ENCODE results near the gene PDLIM7.

The PDLIM7 gene

GRCh38 chr5:177457852-177458681 is 39.3 kb downstream of the PDLIM7 start:
- Mint-ChIP-seq H3K27me3 (no peaks in the 10 kb centered on the region), H3K9me3 (no peaks in the 10 kb centered on the region), H3K36me3 (ENCODE audit: insufficient read depth) (peaks cover 39% of the 10 kb centered on the region), H3K4me3 (peak overlapping the region; percentile 36), H3K27ac (ENCODE audit: low read depth) (no peak overlapping the region), H3K4me1 (peaks cover 15% of the 10 kb centered on the region)
- no peak for ATAC-seq (replicated peaks; ENCODE audit: extremely low read depth, poor library complexity, severe bottlenecking)
- DNase-seq (ENCODE audit: low spot score in 2 of 2): no peak

GRCh38 chr5:177456976-177457851 is 40.2 kb downstream of the PDLIM7 start:
- peak overlapping the region; percentile 82 for H3K27ac Mint-ChIP-seq (ENCODE audit: low read depth)
- no peaks in the 10 kb centered on the region for H3K9me3 Mint-ChIP-seq
- no peaks in the 10 kb centered on the region for H3K27me3 Mint-ChIP-seq
- DNase-seq (ENCODE audit: low spot score in 2 of 2) (peak in 1 of 2 donors; percentile 39), ATAC-seq (replicated peaks; ENCODE audit: extremely low read depth, poor library complexity, severe bottlenecking) (no peak)
- H3K4me3 Mint-ChIP-seq: peak overlapping the region; percentile 36
- peaks cover 41% of the 10 kb centered on the region for H3K36me3 Mint-ChIP-seq (ENCODE audit: insufficient read depth)
- H3K4me1 Mint-ChIP-seq: peaks cover 20% of the 10 kb centered on the region

GRCh38 chr5:177456591-177456964 is 40.8 kb downstream of the PDLIM7 start:
- Mint-ChIP-seq H3K4me1 (peaks cover 25% of the 10 kb centered on the region), H3K36me3 (ENCODE audit: insufficient read depth) (peaks cover 45% of the 10 kb centered on the region), H3K9me3 (no peaks in the 10 kb centered on the region), H3K4me3 (peak overlapping the region; percentile 76), H3K27me3 (no peaks in the 10 kb centered on the region), H3K27ac (ENCODE audit: low read depth) (peak overlapping the region; percentile 82)
- ATAC-seq (replicated peaks; ENCODE audit: extremely low read depth, poor library complexity, severe bottlenecking): no peak
- no peak for DNase-seq (ENCODE audit: low spot score in 2 of 2)

- H3K9me3 Mint-ChIP-seq: no peaks in the 10 kb centered on the region
- DNase-seq (ENCODE audit: low spot score in 2 of 2) (peak; percentile 85 to 91), ATAC-seq (replicated peaks; ENCODE audit: extremely low read depth, poor library complexity, severe bottlenecking) (peak; percentile 30)
- H3K36me3 Mint-ChIP-seq (ENCODE audit: insufficient read depth): peaks cover 43% of the 10 kb centered on the region
- peak overlapping the region; percentile 76 for H3K4me3 Mint-ChIP-seq
- H3K27ac Mint-ChIP-seq (ENCODE audit: low read depth): peak overlapping the region; percentile 86
- no peaks in the 10 kb centered on the region for H3K27me3 Mint-ChIP-seq
- peaks cover 25% of the 10 kb centered on the region for H3K4me1 Mint-ChIP-seq
These were observed 41.5 kb downstream of the PDLIM7 start for GRCh38 chr5:177455661-177456590.

GRCh38 chr5:177455036-177455660 is 42.3 kb downstream of the PDLIM7 start:
- H3K27me3 Mint-ChIP-seq: no peaks in the 10 kb centered on the region
- peaks cover 25% of the 10 kb centered on the region for H3K4me1 Mint-ChIP-seq
- ATAC-seq (replicated peaks; ENCODE audit: extremely low read depth, poor library complexity, severe bottlenecking) (peak; percentile 64), DNase-seq (ENCODE audit: low spot score in 2 of 2) (peak; percentile 91 to 94)
- peaks cover 45% of the 10 kb centered on the region for H3K36me3 Mint-ChIP-seq (ENCODE audit: insufficient read depth)
- H3K4me3 Mint-ChIP-seq: peak overlapping the region; percentile 76
- peak overlapping the region; percentile 86 for H3K27ac Mint-ChIP-seq (ENCODE audit: low read depth)
- H3K9me3 Mint-ChIP-seq: no peaks in the 10 kb centered on the region

- DNase-seq (ENCODE audit: low spot score in 2 of 2) (peak; percentile 89 to 96), ATAC-seq (replicated peaks; ENCODE audit: extremely low read depth, poor library complexity, severe bottlenecking) (peak; percentile 62)
- H3K27me3 Mint-ChIP-seq: no peaks in the 10 kb centered on the region
- H3K36me3 Mint-ChIP-seq (ENCODE audit: insufficient read depth): peaks cover 45% of the 10 kb centered on the region
- peak overlapping the region; percentile 86 for H3K27ac Mint-ChIP-seq (ENCODE audit: low read depth)
- H3K4me3 Mint-ChIP-seq: peak overlapping the region; percentile 76
- H3K9me3 Mint-ChIP-seq: no peaks in the 10 kb centered on the region
- H3K4me1 Mint-ChIP-seq: peaks cover 25% of the 10 kb centered on the region
These were observed 42.9 kb downstream of the PDLIM7 start for GRCh38 chr5:177454397-177455035.

- no peaks in the 10 kb centered on the region for H3K27me3 Mint-ChIP-seq
- no peak for ATAC-seq (replicated peaks; ENCODE audit: extremely low read depth, poor library complexity, severe bottlenecking)
These were observed 43.5 kb downstream of the PDLIM7 start for GRCh38 chr5:177453852-177454396.

GRCh38 chr5:177452688-177453638 is 44.4 kb downstream of the PDLIM7 start:
- ATAC-seq (replicated peaks; ENCODE audit: extremely low read depth, poor library complexity, severe bottlenecking) (no peak), DNase-seq (ENCODE audit: low spot score in 2 of 2) (no peak)
- peak overlapping the region; percentile 76 for H3K4me3 Mint-ChIP-seq
- H3K9me3 Mint-ChIP-seq: no peaks in the 10 kb centered on the region
- H3K27ac Mint-ChIP-seq (ENCODE audit: low read depth): peak overlapping the region; percentile 86
- H3K36me3 Mint-ChIP-seq (ENCODE audit: insufficient read depth): peaks cover 47% of the 10 kb centered on the region
- H3K4me1 Mint-ChIP-seq: peaks cover 34% of the 10 kb centered on the region
- H3K27me3 Mint-ChIP-seq: no peaks in the 10 kb centered on the region

More at GRCh38 chr5:177453852-177454396, 43.5 kb downstream of the PDLIM7 start:
- Mint-ChIP-seq H3K9me3 (no peaks in the 10 kb centered on the region), H3K36me3 (ENCODE audit: insufficient read depth) (peaks cover 44% of the 10 kb centered on the region), H3K4me1 (peaks cover 25% of the 10 kb centered on the region), H3K4me3 (peak overlapping the region; percentile 76), H3K27ac (ENCODE audit: low read depth) (peak overlapping the region; percentile 86)
- no peak for DNase-seq (ENCODE audit: low spot score in 2 of 2)

- H3K4me1 Mint-ChIP-seq: peaks cover 34% of the 10 kb centered on the region
- H3K4me3 Mint-ChIP-seq: peak overlapping the region; percentile 19
- no peaks in the 10 kb centered on the region for H3K27me3 Mint-ChIP-seq
- H3K9me3 Mint-ChIP-seq: no peaks in the 10 kb centered on the region
- DNase-seq (ENCODE audit: low spot score in 2 of 2) (no peak), ATAC-seq (replicated peaks; ENCODE audit: extremely low read depth, poor library complexity, severe bottlenecking) (no peak)
- peaks cover 38% of the 10 kb centered on the region for H3K36me3 Mint-ChIP-seq (ENCODE audit: insufficient read depth)
- H3K27ac Mint-ChIP-seq (ENCODE audit: low read depth): no peak overlapping the region
These were observed 46.6 kb downstream of the PDLIM7 start for GRCh38 chr5:177450667-177451424.

Data from central memory CD8-positive, alpha-beta T cell (primary cell).